GM12878 (cell line): Measurements from ENCODE around the gene RENBP. TPM values are rescaled to one million over a fixed set of nuclear protein-coding genes. Genes with fewer than 3 reads are reported as not detected.

Experiments used
- ATAC-seq: fragments of 200-7000 bp; cut with Tn5 transposase; 3 replicates; pipeline ENCODE4 v1.9.1; 2020; ENCODE audit warnings: mild to moderate bottlenecking, moderate library complexity
- BruUV-seq: library from RNA; stranded (reverse); fragments of 400-500 nt; replicated peaks from 2 replicates; lab custom pipeline; 2021; lab: Mats Ljungman, UMichigan
- CTCF ChIA-PET: fragments of 300-600 bp; sonication (Branson Sonifier 250); formaldehyde crosslinking; extraction: SDS; loops from one replicate; lab custom pipeline; 2021; ENCODE audit warnings: inconsistent platforms; lab: Yijun Ruan, JAX
- POLR2A ChIA-PET: fragments of 350-600 bp; formaldehyde crosslinking; extraction: SDS; loops from one replicate; lab custom pipeline; 2021; ENCODE audit warnings: inconsistent platforms; lab: Charles Lee
- RAD21 ChIA-PET: fragments of 300-600 bp; sonication (Branson Sonifier 250); formaldehyde crosslinking; loops from one replicate; lab custom pipeline; 2023; ENCODE audit warnings: antibody characterized with exemption; ENCODE audit not compliant: unreplicated experiment; lab: Charles Lee
- SMC1A ChIA-PET: fragments of 300-600 bp; sonication (Branson Sonifier 250); formaldehyde crosslinking; loops from one replicate; lab custom pipeline; 2023; ENCODE audit not compliant: unreplicated experiment, uncharacterized antibody; lab: Charles Lee
- DNase-seq: peaks from one replicate; pipeline ENCODE4 v3.0.0-alpha.2; 2011; ENCODE audit warnings: low read depth, low spot score
- FAIRE-seq: peaks from 3 replicates; lab custom pipeline; 2011; peaks lifted over from hg19 to GRCh38; lab: Jason Lieb, UNC
- H2AFZ ChIP-seq: 2 replicates; pipeline ENCODE4 v1.6.0; 2011; ENCODE audit warnings: low read depth, low read length, control low read depth; ENCODE audit not compliant: control insufficient read depth
- H3K27ac ChIP-seq: 2 replicates; pipeline ENCODE4 v1.5.1; 2011; ENCODE audit warnings: control low read depth; ENCODE audit not compliant: control insufficient read depth, insufficient read depth
- H3K27me3 ChIP-seq, 2 experiments: replicated peaks in 1 of 2; 2 replicates each; pipeline versions ENCODE4 v1.6.0 to v1.6.1; 2011; ENCODE audit warnings: low read length in 1 of 2; ENCODE audit not compliant: control insufficient read depth in 2 of 2, insufficient read depth in 2 of 2
- H3K36me3 ChIP-seq, 2 experiments: 2 replicates each; pipeline ENCODE4 v1.5.1; 2011; ENCODE audit warnings: low read length in 1 of 2; ENCODE audit not compliant: control insufficient read depth in 2 of 2, insufficient read depth in 2 of 2
- H3K4me1 ChIP-seq: 2 replicates; pipeline ENCODE4 v1.6.1; 2011; ENCODE audit warnings: mild to moderate bottlenecking, low read length, moderate library complexity, mixed read lengths; ENCODE audit not compliant: control insufficient read depth, insufficient read depth
- H3K4me2 ChIP-seq: 2 replicates; pipeline ENCODE4 v1.6.0; 2011; ENCODE audit warnings: control low read depth; ENCODE audit not compliant: control insufficient read depth, insufficient read depth
- H3K4me3 ChIP-seq: fragments of 200-600 bp; sonication (generic); 2 replicates; pipeline ENCODE4 v1.5.1; 2016
- H3K79me2 ChIP-seq: 2 replicates; pipeline ENCODE4 v1.6.0; 2011; ENCODE audit warnings: low read length; ENCODE audit not compliant: control insufficient read depth, insufficient read depth
- H3K9ac ChIP-seq: 2 replicates; pipeline ENCODE4 v1.8.0; 2011; ENCODE audit warnings: low read length, control low read depth, mixed read lengths; ENCODE audit not compliant: control insufficient read depth, insufficient read depth
- H3K9me3 ChIP-seq: replicated peaks from 3 replicates; pipeline ENCODE4 v1.5.1; 2011; ENCODE audit warnings: mild to moderate bottlenecking, low read length; ENCODE audit not compliant: control insufficient read depth, insufficient read depth
- H4K20me1 ChIP-seq: 2 replicates; pipeline ENCODE4 v1.6.0; 2011; ENCODE audit not compliant: control insufficient read depth, insufficient read depth
- CHD1 ChIP-seq: IDR thresholded peaks from 2 replicates; pipeline ENCODE4 v1.6.1; 2012; ENCODE audit warnings: low read depth, low read length, improper control_type of control experiment
- CHD4 ChIP-seq: fragments of 200-600 bp; sonication (generic); IDR thresholded peaks from 2 replicates; pipeline ENCODE4 v1.6.1; 2016; ENCODE audit warnings: mild to moderate bottlenecking
- E2F4 ChIP-seq: IDR thresholded peaks from 2 replicates; pipeline ENCODE4 v1.6.1; 2012; ENCODE audit warnings: low read depth, low read length, improper control_type of control experiment
- IRF4 ChIP-seq: IDR thresholded peaks from 2 replicates; pipeline ENCODE4 v1.6.1; 2011; ENCODE audit warnings: low read depth, low read length
- USF2 ChIP-seq: IDR thresholded peaks from 2 replicates; pipeline ENCODE4 v1.6.1; 2011; ENCODE audit warnings: low read depth, low read length, improper control_type of control experiment, borderline replicate concordance
- ZBTB11 ChIP-seq: fragments of 450-650 bp; formaldehyde crosslinking; IDR thresholded peaks from 2 replicates; pipeline ENCODE4 v1.5.0; 2022; ENCODE audit warnings: mild to moderate bottlenecking, missing genetic modification characterization
- ZBTB33 ChIP-seq: fragments of 450-650 bp; IDR thresholded peaks from 2 replicates; pipeline ENCODE4 v1.6.1; 2017; ENCODE audit warnings: mild to moderate bottlenecking
- whole genome bisulfite sequencing: methylation state at CpG from one replicate; pipeline ENCODE4 v1.1.6; 2016; ENCODE audit warnings: low lambda C conversion rate; ENCODE audit not compliant: insufficient replicate concordance, insufficient coverage; ENCODE audit errors: missing lambda C conversion rate; 5-methylcytosine and 5-hydroxymethylcytosine counted together
- in situ Hi-C: fragments of 300-500 bp; cut with MboI; formaldehyde crosslinking; loops from 9 replicates; pipeline ENCODE4 v1.14.3; 2018; ENCODE audit warnings: mixed read lengths
- intact Hi-C: fragments of 100-400 bp; cut with micrococcal nuclease; formaldehyde crosslinking; loops from one replicate; pipeline ENCODE4 v1.14.2; 2022; ENCODE audit not compliant: unreplicated experiment
- polyA plus RNA-seq, 11 experiments: library from polyadenylated mRNA; depleted of rRNA in 4 of 11; unstranded in 6 of 11; stranded (reverse) in 5 of 11; fragments of >200 nt; fragmentation: Nextera tagmentation in 4 of 11; fragmentation: Illumina TruSeq in 1 of 11; extraction: Ambion mirVana in 4 of 11; extraction: Trizol in 1 of 11; gene quantifications; 1 replicate in 1 of 11; 2 replicates in 10 of 11; pipeline versions ENCODE4 v1.2.1 to v1.2.3, GENCODE V29; 2011 to 2016; ENCODE audit warnings: inconsistent platforms in 2 of 11, missing spikeins in 2 of 11, low read depth in 1 of 11
- total RNA-seq, 4 experiments: library from RNA; depleted of rRNA in 3 of 4; stranded (reverse); fragments of >200 nt in 3 of 4; fragmentation: Illumina TruSeq in 1 of 4; extraction: Trizol in 1 of 4; gene quantifications; 2 replicates each; pipeline versions ENCODE4 v1.2.1 to v1.2.3, GENCODE V29; 2013 to 2021
- TF ChIP-seq, protein P1 (sequence below): fragments of 450-650 bp; IDR thresholded peaks from 2 replicates; pipeline ENCODE4 v1.6.1; 2017; ENCODE audit warnings: mild to moderate bottlenecking, low read depth, inconsistent platforms; ENCODE audit not compliant: poor library complexity, severe bottlenecking

The RENBP gene
- total and polyA plus RNA-seq, 10 of the 15 experiments (the other 5 are each of a cell fraction or from before 2014, with no cell fraction given) = 0.36 to 4.9 (median 1.8) TPM; not detected in 3

DNA sequence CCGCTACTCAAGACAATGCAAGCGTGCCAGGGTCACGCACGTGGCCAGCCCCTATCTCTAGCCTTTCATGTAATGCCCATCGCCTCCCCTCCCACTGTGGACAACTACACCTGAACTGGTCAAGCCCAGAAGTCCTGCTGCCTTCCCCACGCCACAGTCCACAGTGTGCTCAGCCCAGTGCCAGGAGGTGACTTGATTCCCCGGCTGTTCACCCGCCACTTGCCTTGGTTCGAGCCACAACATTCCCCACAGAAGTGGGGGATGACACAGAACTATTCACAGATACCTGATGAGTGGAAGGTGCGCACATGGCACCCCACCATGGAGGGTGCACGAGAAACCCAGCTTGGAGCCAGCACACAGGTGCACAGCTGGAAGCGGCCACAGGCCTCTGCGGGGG, 25.2 kb downstream of the RENBP start (continued):
- TF ChIP-seq ZBTB11 = no peak
- TF ChIP-seq CHD1 = no peak
- TF ChIP-seq, all 136 proteins: peak for 0

- intact Hi-C loops (no loop called here), in situ Hi-C loops (no loop called here)
- ChIA-PET RAD21 (no interaction called here), POLR2A (no interaction called here), SMC1A (no interaction called here), CTCF (interaction anchor here (0.6 to 1.0 kb wide), 2 partner anchors 29 to 32 kb away, joined by 3 read pairs; no protein-coding TSS in a partner anchor)
- H3K36me3 ChIP-seq = peaks cover 0 to 3% of the 10 kb centered on the region in 2 experiments; a peak in 2 of 4 replicates
- DNase-seq = no peak
- H3K9me3 ChIP-seq = no peaks in the 10 kb centered on the region
- FAIRE-seq = no peak
- no peak overlapping the region for H3K27ac ChIP-seq
- no peaks in the 10 kb centered on the region for H3K4me1 ChIP-seq
- H3K79me2 ChIP-seq = peaks cover 4% of the 10 kb centered on the region
- WGBS = 79% methylated on average over 6 of the region's 6 CpGs
- 0 out of 4 replicates have a peak, but pooled peaks cover 0 to 1% of the 10 kb centered on the region in 2 experiments for H3K27me3 ChIP-seq
- H4K20me1 ChIP-seq = no peaks in the 10 kb centered on the region
- H3K4me3 ChIP-seq = no peak overlapping the region
- BruUV-seq = no TSS peak
- ATAC-seq = no peak
- H3K4me2 ChIP-seq = no peak overlapping the region
- H3K9ac ChIP-seq = no peak overlapping the region
- no peak overlapping the region for H2AFZ ChIP-seq
- TF ChIP-seq, protein P1, sequence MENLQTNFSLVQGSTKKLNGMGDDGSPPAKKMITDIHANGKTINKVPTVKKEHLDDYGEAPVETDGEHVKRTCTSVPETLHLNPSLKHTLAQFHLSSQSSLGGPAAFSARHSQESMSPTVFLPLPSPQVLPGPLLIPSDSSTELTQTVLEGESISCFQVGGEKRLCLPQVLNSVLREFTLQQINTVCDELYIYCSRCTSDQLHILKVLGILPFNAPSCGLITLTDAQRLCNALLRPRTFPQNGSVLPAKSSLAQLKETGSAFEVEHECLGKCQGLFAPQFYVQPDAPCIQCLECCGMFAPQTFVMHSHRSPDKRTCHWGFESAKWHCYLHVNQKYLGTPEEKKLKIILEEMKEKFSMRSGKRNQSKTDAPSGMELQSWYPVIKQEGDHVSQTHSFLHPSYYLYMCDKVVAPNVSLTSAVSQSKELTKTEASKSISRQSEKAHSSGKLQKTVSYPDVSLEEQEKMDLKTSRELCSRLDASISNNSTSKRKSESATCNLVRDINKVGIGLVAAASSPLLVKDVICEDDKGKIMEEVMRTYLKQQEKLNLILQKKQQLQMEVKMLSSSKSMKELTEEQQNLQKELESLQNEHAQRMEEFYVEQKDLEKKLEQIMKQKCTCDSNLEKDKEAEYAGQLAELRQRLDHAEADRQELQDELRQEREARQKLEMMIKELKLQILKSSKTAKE = no peak
- TF ChIP-seq E2F4 = no peak
- no peak for TF ChIP-seq IRF4
- no peak for TF ChIP-seq USF2
- no peak for TF ChIP-seq ZBTB33
- no peak for TF ChIP-seq CHD4
Observed at GRCh38 chrX:153917869-153918268, 26.6 kb downstream of the RENBP start.
